ENCODE measurements around the gene PIK3R4.

DNA sequence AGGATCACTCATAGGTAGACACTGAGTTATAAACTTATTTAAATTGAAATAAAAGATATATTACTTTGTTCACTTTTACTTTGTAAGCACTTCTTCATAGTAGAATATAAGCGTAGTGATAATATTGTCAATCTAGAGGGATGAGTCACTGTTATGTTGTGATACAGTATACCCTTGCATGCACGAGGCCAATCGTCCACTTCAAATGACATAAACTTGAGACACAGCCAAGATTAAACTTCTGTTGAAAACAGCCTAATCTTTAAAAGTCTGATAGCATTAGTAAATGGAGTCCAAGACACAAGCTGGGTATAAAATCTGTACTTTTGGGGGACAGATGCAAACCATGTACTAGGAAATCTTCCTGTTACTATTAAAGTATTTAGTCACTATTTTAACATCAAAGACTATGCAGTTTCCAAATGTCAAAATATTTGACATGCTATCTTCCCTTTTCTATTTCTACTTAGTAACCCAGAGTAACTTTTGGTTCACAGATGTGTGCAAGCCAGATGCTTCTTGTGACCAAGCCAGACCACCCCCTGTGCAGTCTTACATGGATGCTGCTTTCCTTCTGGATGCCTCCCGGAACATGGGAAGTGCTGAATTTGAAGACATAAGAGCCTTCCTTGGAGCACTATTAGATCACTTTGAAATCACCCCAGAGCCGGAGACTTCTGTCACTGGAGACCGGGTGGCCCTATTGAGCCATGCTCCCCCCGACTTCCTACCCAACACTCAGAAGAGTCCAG is 85.3 kb downstream of the PIK3R4 start:
- TF ChIP-seq POLR2A (IDR thresholded peaks at IDR 0.05) (no peak), CTCF (IDR thresholded peaks at IDR 0.05) (no peak)

All from lower leg skin (tissue), 3 donors.